ENCODE results near the gene LKAAEAR1.

The LKAAEAR1 gene

GRCh38 chr20:64096535-64096934 is 12.3 kb upstream of the LKAAEAR1 start:
- in situ Hi-C loops (cut with HindIII; ENCODE audit: low sequenced_read_pairs): no loop called here
- no peak overlapping the region for H3K4me3 ChIP-seq (ENCODE audit: low read depth, low read length)
- TF ChIP-seq, protein P1, sequence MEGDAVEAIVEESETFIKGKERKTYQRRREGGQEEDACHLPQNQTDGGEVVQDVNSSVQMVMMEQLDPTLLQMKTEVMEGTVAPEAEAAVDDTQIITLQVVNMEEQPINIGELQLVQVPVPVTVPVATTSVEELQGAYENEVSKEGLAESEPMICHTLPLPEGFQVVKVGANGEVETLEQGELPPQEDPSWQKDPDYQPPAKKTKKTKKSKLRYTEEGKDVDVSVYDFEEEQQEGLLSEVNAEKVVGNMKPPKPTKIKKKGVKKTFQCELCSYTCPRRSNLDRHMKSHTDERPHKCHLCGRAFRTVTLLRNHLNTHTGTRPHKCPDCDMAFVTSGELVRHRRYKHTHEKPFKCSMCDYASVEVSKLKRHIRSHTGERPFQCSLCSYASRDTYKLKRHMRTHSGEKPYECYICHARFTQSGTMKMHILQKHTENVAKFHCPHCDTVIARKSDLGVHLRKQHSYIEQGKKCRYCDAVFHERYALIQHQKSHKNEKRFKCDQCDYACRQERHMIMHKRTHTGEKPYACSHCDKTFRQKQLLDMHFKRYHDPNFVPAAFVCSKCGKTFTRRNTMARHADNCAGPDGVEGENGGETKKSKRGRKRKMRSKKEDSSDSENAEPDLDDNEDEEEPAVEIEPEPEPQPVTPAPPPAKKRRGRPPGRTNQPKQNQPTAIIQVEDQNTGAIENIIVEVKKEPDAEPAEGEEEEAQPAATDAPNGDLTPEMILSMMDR (IDR thresholded peaks at IDR 0.05; ENCODE audit: low read depth, low read length): no peak
- DNase-seq (ENCODE audit: low read depth, low spot score): no peak

- in situ Hi-C loops (cut with HindIII; ENCODE audit: low sequenced_read_pairs): no loop called here
- no peak for DNase-seq (ENCODE audit: low read depth, low spot score)
- TF ChIP-seq, protein P1 (IDR thresholded peaks at IDR 0.05; ENCODE audit: low read depth, low read length): no peak
- no peak overlapping the region for H3K4me3 ChIP-seq (ENCODE audit: low read depth, low read length)
Measured at GRCh38 chr20:64095927-64096326, 11.7 kb upstream of the LKAAEAR1 start.

DNA sequence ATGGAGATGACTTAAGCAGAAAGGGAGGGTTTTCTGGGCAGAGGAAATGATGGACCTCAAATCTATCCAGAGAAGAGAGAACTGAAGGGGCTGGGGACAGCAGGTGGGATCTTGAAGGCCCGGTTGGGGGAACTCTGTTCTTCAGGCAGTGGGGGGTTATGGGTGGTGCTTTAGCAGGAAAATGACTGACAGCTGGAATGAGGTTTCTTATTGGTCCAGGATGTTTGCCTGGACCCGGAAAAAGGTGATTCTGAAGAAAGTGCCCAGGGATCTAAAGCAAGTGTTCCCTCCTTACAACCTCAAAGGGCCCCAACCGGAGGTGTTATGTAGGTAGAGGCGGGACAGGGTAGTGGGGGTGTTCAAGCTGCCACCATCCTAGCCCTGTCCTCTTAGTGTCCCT is 11.3 kb upstream of the LKAAEAR1 start:
- TF ChIP-seq, protein P1 (IDR thresholded peaks at IDR 0.05; ENCODE audit: low read depth, low read length): no peak

GRCh38 chr20:64093013-64093503 is 8.9 kb upstream of the LKAAEAR1 start:
- TF ChIP-seq, protein P1 (IDR thresholded peaks at IDR 0.05; ENCODE audit: low read depth, low read length): no peak
- in situ Hi-C loops (cut with HindIII; ENCODE audit: low sequenced_read_pairs): no loop called here
- no peak for DNase-seq (ENCODE audit: low read depth, low spot score)
- no peak overlapping the region for H3K4me3 ChIP-seq (ENCODE audit: low read depth, low read length)

More for the DNA sequence above, 11.3 kb upstream of the LKAAEAR1 start:
- no peak overlapping the region for H3K4me3 ChIP-seq (ENCODE audit: low read depth, low read length)
- in situ Hi-C loops (cut with HindIII; ENCODE audit: low sequenced_read_pairs): no loop called here
- DNase-seq (ENCODE audit: low read depth, low spot score): no peak

- in situ Hi-C loops (cut with HindIII; ENCODE audit: low sequenced_read_pairs): no loop called here
- TF ChIP-seq, protein P1 (IDR thresholded peaks at IDR 0.05; ENCODE audit: low read depth, low read length): no peak
- DNase-seq (ENCODE audit: low read depth, low spot score): no peak
- no peak overlapping the region for H3K4me3 ChIP-seq (ENCODE audit: low read depth, low read length)
Measured at GRCh38 chr20:64092258-64093012, 8.2 kb upstream of the LKAAEAR1 start.

- DNase-seq (ENCODE audit: low read depth, low spot score): no peak
- in situ Hi-C loops (cut with HindIII; ENCODE audit: low sequenced_read_pairs): no loop called here
- H3K4me3 ChIP-seq (ENCODE audit: low read depth, low read length): no peak overlapping the region
- TF ChIP-seq, protein P1 (IDR thresholded peaks at IDR 0.05; ENCODE audit: low read depth, low read length): no peak
Measured at GRCh38 chr20:64091770-64092169, 7.6 kb upstream of the LKAAEAR1 start.
